GM12891 (cell line): ENCODE results near the gene CHP2.
"Not testable (repeated sequence)": the region's sequence is repeated elsewhere in the genome, so short reads cannot be mapped to it uniquely, and the experiment has no call there.

Experiments
- DNase-seq: peaks from one replicate; pipeline ENCODE4 v3.0.0; 2011; ENCODE audit warnings: low spot score; ENCODE audit not compliant: insufficient read length
- FAIRE-seq: peaks from 2 replicates; lab custom pipeline; 2011; peaks lifted over from hg19 to GRCh38; lab: Jason Lieb, UNC
- PAX5 ChIP-seq: IDR thresholded peaks from 2 replicates; pipeline ENCODE4 v1.6.1; 2011; ENCODE audit warnings: low read length, moderate library complexity, mild to moderate bottlenecking; ENCODE audit not compliant: insufficient read depth, severe bottlenecking
- POLR2A ChIP-seq: IDR thresholded peaks from 2 replicates; pipeline ENCODE4 v1.6.1; 2011; ENCODE audit warnings: low read depth, low read length, control low read depth
- POLR2AphosphoS5 ChIP-seq: IDR thresholded peaks from 2 replicates; pipeline ENCODE4 v1.6.1; 2011; ENCODE audit warnings: low read depth, low read length, control low read depth
- POU2F2 ChIP-seq: IDR thresholded peaks from 2 replicates; pipeline ENCODE4 v1.6.1; 2011; ENCODE audit warnings: low read depth, mild to moderate bottlenecking, control low read depth, low read length, moderate library complexity
- SPI1 ChIP-seq: IDR thresholded peaks from 2 replicates; pipeline ENCODE4 v1.6.1; 2011; ENCODE audit warnings: low read depth, low read length, control low read depth
- TAF1 ChIP-seq: IDR thresholded peaks from 2 replicates; pipeline ENCODE4 v1.6.1; 2011; ENCODE audit warnings: low read depth, low read length, control low read depth

Gene CHP2

GRCh38 chr16:23724096-23724784, 30.6 kb upstream of the CHP2 start:
- DNase-seq = no peak

GRCh38 chr16:23724785-23725131, 30.1 kb upstream of the CHP2 start:
- no peak for TF ChIP-seq POU2F2
- no peak for TF ChIP-seq POLR2AphosphoS5
- no peak for TF ChIP-seq SPI1
- TF ChIP-seq POLR2A = no peak
- TF ChIP-seq PAX5 = no peak
- TF ChIP-seq TAF1 = no peak
- DNase-seq (no peak), FAIRE-seq (no peak)

More at GRCh38 chr16:23724096-23724784, 30.6 kb upstream of the CHP2 start:
- TF ChIP-seq POLR2A (no peak), PAX5 (no peak), SPI1 (no peak), POU2F2 (no peak), POLR2AphosphoS5 (no peak), TAF1 (no peak)
- FAIRE-seq = no peak

- TF ChIP-seq SPI1 (no peak), PAX5 (no peak), POU2F2 (no peak), TAF1 (no peak), POLR2AphosphoS5 (no peak), POLR2A (no peak)
- no peak for FAIRE-seq
- DNase-seq = no peak
These were observed 28.1 kb upstream of the CHP2 start for GRCh38 chr16:23726710-23727109.

GRCh38 chr16:23728112-23728477, 26.7 kb upstream of the CHP2 start:
- TF ChIP-seq PAX5 (no peak), SPI1 (no peak), POU2F2 (no peak), POLR2A (no peak), TAF1 (no peak)
- FAIRE-seq (no peak), DNase-seq (no peak)

GRCh38 chr16:23729503-23730424, 25.1 kb upstream of the CHP2 start:
- TF ChIP-seq POU2F2 = no peak
- no peak for TF ChIP-seq TAF1
- no peak for TF ChIP-seq SPI1
- no peak for TF ChIP-seq PAX5
- TF ChIP-seq POLR2A = no peak
- no peak for TF ChIP-seq POLR2AphosphoS5
- no peak for FAIRE-seq
- DNase-seq = no peak

GRCh38 chr16:23734176-23734893, 20.5 kb upstream of the CHP2 start:
- TF ChIP-seq PAX5 (no peak), POLR2A (no peak), TAF1 (no peak), POLR2AphosphoS5 (no peak), POU2F2 (no peak), SPI1 (no peak)
- FAIRE-seq = no peak
- DNase-seq = no peak

- not testable (repeated sequence) for FAIRE-seq, DNase-seq
These were observed 17.3 kb upstream of the CHP2 start for GRCh38 chr16:23737423-23738028.

- TF ChIP-seq POU2F2 = no peak
- no peak for TF ChIP-seq SPI1
- TF ChIP-seq POLR2A = no peak
- no peak for FAIRE-seq
- no peak for DNase-seq
These were observed 15.3 kb upstream of the CHP2 start for GRCh38 chr16:23739516-23739915.
